Measurements from ENCODE around the gene NPHS1. TPM values are rescaled to one million over a fixed set of nuclear protein-coding genes. Genes with fewer than 3 reads are reported as not detected.

Gene NPHS1
- total RNA-seq, 4 donors from 2014 or later, result not detected

DNA sequence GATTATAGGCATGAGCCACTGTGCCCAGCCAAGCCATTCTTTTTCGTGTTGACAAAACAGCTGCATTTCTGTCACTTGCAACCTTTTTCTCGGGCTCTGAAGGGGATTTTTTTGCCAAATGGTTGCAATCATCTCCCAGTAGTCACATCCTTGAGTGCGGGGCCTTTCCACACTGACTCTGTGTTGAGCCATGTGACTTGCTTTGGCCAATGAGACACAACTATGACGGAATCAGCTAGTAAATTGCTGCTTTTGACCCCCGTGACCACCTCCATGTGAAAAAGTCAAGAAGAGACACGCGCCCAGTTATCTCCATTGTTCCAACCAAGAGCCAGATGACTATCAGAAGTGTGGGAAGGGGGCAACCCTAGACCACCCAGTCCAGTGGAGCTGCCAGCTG, 18.3 kb downstream of the NPHS1 start:
- WGBS, 2 donors (ENCODE audit: low coverage in 1 of 2), result 40 to 57% methylated on average over 1 to 7 of the region's 7 CpGs
- TF ChIP-seq EP300 (IDR thresholded peaks at IDR 0.05; ENCODE audit: low read depth), result no peak
- no peak for TF ChIP-seq CTCF (IDR thresholded peaks at IDR 0.05)
- TF ChIP-seq POLR2AphosphoS5 (IDR thresholded peaks at IDR 0.05), result no peak
- no peak for TF ChIP-seq POLR2A (IDR thresholded peaks at IDR 0.05)
- Histone ChIP-seq H3K4me1 (no peaks in the 10 kb centered on the region), H3K27ac (no peak overlapping the region), H3K36me3 (no peaks in the 10 kb centered on the region), H3K27me3 (peaks cover 34% of the 10 kb centered on the region), H3K9me3 (no peaks in the 10 kb centered on the region), H3K4me3 (no peak overlapping the region)
- in situ Hi-C loops (cut with MboI; ENCODE audit: low pct_ligation_motif_present in 1 of 4, low pct_unique_long_range_greater_than_20kb in 1 of 4, low sequenced_read_pairs in 3 of 4) (no loop called here), intact Hi-C loops (cut with DNase I; ENCODE audit: low total_unique reads) (no loop called here)
- DNase-seq, result no peak

DNA sequence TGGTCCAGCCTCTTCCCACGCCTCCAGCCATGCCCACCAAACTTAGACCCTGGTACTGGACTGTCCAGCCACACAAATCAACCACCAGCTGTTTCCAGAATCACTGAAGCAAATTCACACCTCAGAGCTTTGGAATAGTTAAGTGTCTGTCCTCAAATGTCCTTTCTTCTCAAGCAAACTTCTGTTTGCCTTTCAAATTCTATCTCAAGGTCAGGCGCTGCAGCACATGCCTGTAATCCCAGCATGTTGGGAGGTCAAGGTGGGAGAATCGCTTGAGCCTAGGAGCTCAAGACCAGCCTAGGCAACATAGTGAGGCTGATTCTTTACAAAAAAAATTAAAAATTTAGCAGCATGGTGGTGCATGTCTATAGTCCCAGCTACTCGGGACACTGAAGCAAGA, 20.2 kb downstream of the NPHS1 start:
- no peak for DNase-seq

GRCh38 chr19:35830986-35831385, 21.3 kb downstream of the NPHS1 start:
- no peak for DNase-seq
- Histone ChIP-seq H3K9me3 (no peaks in the 10 kb centered on the region), H3K4me3 (no peak overlapping the region), H3K27me3 (peaks cover 36% of the 10 kb centered on the region), H3K4me1 (no peaks in the 10 kb centered on the region), H3K27ac (no peak overlapping the region), H3K36me3 (no peaks in the 10 kb centered on the region)
- TF ChIP-seq EP300 (IDR thresholded peaks at IDR 0.05; ENCODE audit: low read depth) (no peak), CTCF (IDR thresholded peaks at IDR 0.05) (no peak)
- 52 to 76% methylated on average over 4 to 18 of the region's 18 CpGs for WGBS, 2 donors (ENCODE audit: low coverage in 1 of 2)
- in situ Hi-C loops (cut with MboI; ENCODE audit: low pct_ligation_motif_present in 1 of 4, low pct_unique_long_range_greater_than_20kb in 1 of 4, low sequenced_read_pairs in 3 of 4), result no loop called here
- intact Hi-C loops (cut with DNase I; ENCODE audit: low total_unique reads), result no loop called here

More for the DNA sequence above, 20.2 kb downstream of the NPHS1 start:
- no peak for TF ChIP-seq POLR2A (IDR thresholded peaks at IDR 0.05)
- TF ChIP-seq CTCF (IDR thresholded peaks at IDR 0.05), result no peak
- no peak for TF ChIP-seq POLR2AphosphoS5 (IDR thresholded peaks at IDR 0.05)
- no peak for TF ChIP-seq EP300 (IDR thresholded peaks at IDR 0.05; ENCODE audit: low read depth)
- in situ Hi-C loops (cut with MboI; ENCODE audit: low pct_ligation_motif_present in 1 of 4, low pct_unique_long_range_greater_than_20kb in 1 of 4, low sequenced_read_pairs in 3 of 4) (no loop called here), intact Hi-C loops (cut with DNase I; ENCODE audit: low total_unique reads) (no loop called here)
- WGBS, 2 donors (ENCODE audit: low coverage in 1 of 2), result 70 to 100% methylated on average over 2 to 4 of the region's 4 CpGs
- no peak overlapping the region for H3K27ac ChIP-seq
- no peaks in the 10 kb centered on the region for H3K36me3 ChIP-seq
- peaks cover 34% of the 10 kb centered on the region for H3K27me3 ChIP-seq
- no peaks in the 10 kb centered on the region for H3K9me3 ChIP-seq
- H3K4me1 ChIP-seq, result no peaks in the 10 kb centered on the region
- no peak overlapping the region for H3K4me3 ChIP-seq

- Histone ChIP-seq H3K4me3 (no peak overlapping the region), H3K27me3 (peaks cover 21% of the 10 kb centered on the region), H3K4me1 (no peaks in the 10 kb centered on the region), H3K9me3 (no peaks in the 10 kb centered on the region), H3K27ac (no peak overlapping the region), H3K36me3 (no peaks in the 10 kb centered on the region)
- TF ChIP-seq POLR2A (IDR thresholded peaks at IDR 0.05) (no peak), POLR2AphosphoS5 (IDR thresholded peaks at IDR 0.05) (no peak), CTCF (IDR thresholded peaks at IDR 0.05) (no peak), EP300 (IDR thresholded peaks at IDR 0.05; ENCODE audit: low read depth) (no peak)
- intact Hi-C loops (cut with DNase I; ENCODE audit: low total_unique reads), result no loop called here
- DNase-seq, result peak; percentile 38
- WGBS, 2 donors (ENCODE audit: low coverage in 1 of 2), result 17 to 29% methylated on average over 1 to 12 of the region's 12 CpGs
- in situ Hi-C loops (cut with MboI; ENCODE audit: low pct_ligation_motif_present in 1 of 4, low pct_unique_long_range_greater_than_20kb in 1 of 4, low sequenced_read_pairs in 3 of 4), result no loop called here
These were observed 23.5 kb downstream of the NPHS1 start for GRCh38 chr19:35828692-35829301.
